ENCODE data around the gene SBF1. TPM values are rescaled to one million over a fixed set of nuclear protein-coding genes. Genes with fewer than 3 reads are reported as not detected.
"Not testable (repeated sequence)": the region's sequence is repeated elsewhere in the genome, so short reads cannot be mapped to it uniquely, and the experiment has no call there.

The SBF1 gene
- total RNA-seq, 4 donors from 2014 or later: 56.1 to 121 (median 86.9) TPM

DNA sequence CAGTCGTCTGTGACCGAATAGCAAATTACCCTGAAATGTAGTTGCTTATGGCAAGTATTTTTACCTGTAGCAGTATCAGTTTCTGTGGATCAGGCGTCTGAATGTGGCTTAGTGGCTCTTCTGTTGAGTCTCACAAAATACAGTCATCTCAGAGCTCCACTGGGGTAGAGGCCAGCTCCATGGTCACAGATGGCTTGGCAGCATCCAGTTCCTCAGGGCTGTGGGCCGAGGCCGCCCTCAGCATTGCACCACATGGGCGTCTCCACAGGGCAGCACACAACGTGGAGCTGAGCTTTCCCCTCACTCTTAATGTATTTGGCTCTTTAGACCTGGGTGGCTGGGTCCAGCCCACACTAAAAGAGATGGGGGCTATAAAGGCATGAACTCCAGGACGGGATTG lies 57.8 kb downstream of the SBF1 start:
- Histone ChIP-seq H3K36me3 (peaks cover 65 to 89% (median 86%) of the 10 kb centered on the region in 4 donors), H3K4me3 (no peak overlapping the region), H3K27me3 (no peaks in the 10 kb centered on the region), H3K9me3 (no peaks in the 10 kb centered on the region), H3K27ac (replicated peaks in 1 of 4) (no peak overlapping the region), H3K4me1 (peaks cover 0 to 3% (median 0%) of the 10 kb centered on the region in 4 donors)
- intact Hi-C loops (cut with DNase I): no loop called here
- no peak for DNase-seq (ENCODE audit: extremely low spot score)
- WGBS: 94% methylated on average over 8 of the region's 8 CpGs
- TF ChIP-seq, protein P1, sequence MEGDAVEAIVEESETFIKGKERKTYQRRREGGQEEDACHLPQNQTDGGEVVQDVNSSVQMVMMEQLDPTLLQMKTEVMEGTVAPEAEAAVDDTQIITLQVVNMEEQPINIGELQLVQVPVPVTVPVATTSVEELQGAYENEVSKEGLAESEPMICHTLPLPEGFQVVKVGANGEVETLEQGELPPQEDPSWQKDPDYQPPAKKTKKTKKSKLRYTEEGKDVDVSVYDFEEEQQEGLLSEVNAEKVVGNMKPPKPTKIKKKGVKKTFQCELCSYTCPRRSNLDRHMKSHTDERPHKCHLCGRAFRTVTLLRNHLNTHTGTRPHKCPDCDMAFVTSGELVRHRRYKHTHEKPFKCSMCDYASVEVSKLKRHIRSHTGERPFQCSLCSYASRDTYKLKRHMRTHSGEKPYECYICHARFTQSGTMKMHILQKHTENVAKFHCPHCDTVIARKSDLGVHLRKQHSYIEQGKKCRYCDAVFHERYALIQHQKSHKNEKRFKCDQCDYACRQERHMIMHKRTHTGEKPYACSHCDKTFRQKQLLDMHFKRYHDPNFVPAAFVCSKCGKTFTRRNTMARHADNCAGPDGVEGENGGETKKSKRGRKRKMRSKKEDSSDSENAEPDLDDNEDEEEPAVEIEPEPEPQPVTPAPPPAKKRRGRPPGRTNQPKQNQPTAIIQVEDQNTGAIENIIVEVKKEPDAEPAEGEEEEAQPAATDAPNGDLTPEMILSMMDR (IDR thresholded peaks at IDR 0.05): no peak
- TF ChIP-seq POLR2AphosphoS5 (IDR thresholded peaks at IDR 0.05) (no peak), POLR2A (IDR thresholded peaks at IDR 0.05; ENCODE audit: low read depth) (no peak), EP300 (IDR thresholded peaks at IDR 0.05) (no peak)

DNA sequence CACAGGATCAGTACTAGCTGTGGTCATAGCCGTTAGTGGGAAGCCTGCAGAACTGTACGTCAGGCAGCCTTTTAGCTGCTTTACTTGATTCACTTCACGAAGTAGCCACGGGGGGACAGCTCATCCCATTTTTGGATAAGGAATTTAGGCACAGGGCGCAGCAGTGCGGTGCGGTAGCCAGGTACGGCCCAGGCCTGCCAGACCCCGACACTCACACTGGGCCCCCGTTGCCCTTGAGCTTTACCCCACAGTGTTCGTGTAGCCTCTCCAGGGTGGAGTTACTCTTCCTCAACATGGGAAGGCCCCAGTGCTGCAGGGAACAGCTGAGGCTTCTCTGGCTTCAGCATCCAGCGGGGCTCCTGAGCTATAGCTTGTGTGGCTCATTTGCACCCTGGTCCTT lies 59.4 kb downstream of the SBF1 start:
- DNase-seq (ENCODE audit: extremely low spot score): no peak
- TF ChIP-seq POLR2AphosphoS5 (IDR thresholded peaks at IDR 0.05) (no peak), EP300 (IDR thresholded peaks at IDR 0.05) (no peak), POLR2A (IDR thresholded peaks at IDR 0.05; ENCODE audit: low read depth) (no peak)
- TF ChIP-seq, protein P1 (IDR thresholded peaks at IDR 0.05): no peak
- no peak overlapping the region for H3K27ac ChIP-seq (replicated peaks in 1 of 4)
- H3K9me3 ChIP-seq: no peaks in the 10 kb centered on the region
- peaks cover 57 to 79% (median 73%) of the 10 kb centered on the region in 4 donors for H3K36me3 ChIP-seq
- 94% methylated on average over 12 of the region's 12 CpGs for WGBS
- H3K27me3 ChIP-seq: no peaks in the 10 kb centered on the region
- H3K4me3 ChIP-seq: no peak overlapping the region
- peaks cover 0 to 5% (median 0%) of the 10 kb centered on the region in 4 donors for H3K4me1 ChIP-seq
- intact Hi-C loops (cut with DNase I): no loop called here

DNA sequence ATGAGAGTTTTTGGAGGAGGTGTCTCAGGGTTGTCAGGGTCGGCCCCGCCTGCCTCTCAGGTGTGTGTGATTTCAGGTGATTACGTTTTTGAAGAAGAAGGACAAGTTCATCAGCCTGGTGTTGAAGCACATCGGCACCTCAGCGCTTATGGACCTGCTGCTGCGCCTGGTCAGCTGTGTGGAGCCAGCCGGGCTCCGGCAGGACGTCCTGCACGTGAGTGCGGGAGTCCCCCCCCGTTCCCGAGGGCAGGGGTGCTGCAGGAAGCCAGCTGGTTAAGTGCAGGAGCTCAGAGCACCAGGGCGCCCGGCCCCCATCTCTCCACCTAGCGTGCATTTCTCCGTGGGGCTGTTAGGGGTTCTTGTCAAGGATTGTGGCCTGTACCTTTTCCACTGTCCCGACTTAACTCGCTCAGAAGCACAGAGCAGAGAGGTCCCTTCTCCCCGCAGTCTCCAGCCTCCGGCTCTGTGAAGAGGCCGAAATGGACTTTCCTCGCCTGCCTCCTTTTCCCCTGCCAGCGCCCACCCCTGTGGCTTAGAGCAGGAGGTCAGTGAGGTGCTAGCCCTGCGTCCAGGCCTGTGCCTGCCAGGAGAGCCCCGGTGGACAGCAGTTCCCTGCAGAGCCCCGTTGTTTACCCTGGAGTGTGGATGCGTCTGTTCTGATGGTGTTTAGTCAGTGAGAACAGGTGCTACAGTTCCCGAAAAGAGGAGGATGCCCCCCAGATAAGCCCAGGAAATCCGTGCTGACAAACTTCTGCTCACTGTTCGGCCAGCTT lies 60.2 kb downstream of the SBF1 start:
- 95% methylated on average over 28 of the region's 31 CpGs for WGBS
- H3K4me1 ChIP-seq: peaks cover 0 to 5% (median 0%) of the 10 kb centered on the region in 4 donors
- TF ChIP-seq, protein P1 (IDR thresholded peaks at IDR 0.05): no peak
- no peaks in the 10 kb centered on the region for H3K9me3 ChIP-seq
- intact Hi-C loops (cut with DNase I): no loop called here
- H3K36me3 ChIP-seq: peaks cover 49 to 76% (median 69%) of the 10 kb centered on the region in 4 donors
- DNase-seq (ENCODE audit: extremely low spot score): no peak
- no peaks in the 10 kb centered on the region for H3K27me3 ChIP-seq
- no peak overlapping the region for H3K27ac ChIP-seq (replicated peaks in 1 of 4)
- H3K4me3 ChIP-seq: no peak overlapping the region

DNA sequence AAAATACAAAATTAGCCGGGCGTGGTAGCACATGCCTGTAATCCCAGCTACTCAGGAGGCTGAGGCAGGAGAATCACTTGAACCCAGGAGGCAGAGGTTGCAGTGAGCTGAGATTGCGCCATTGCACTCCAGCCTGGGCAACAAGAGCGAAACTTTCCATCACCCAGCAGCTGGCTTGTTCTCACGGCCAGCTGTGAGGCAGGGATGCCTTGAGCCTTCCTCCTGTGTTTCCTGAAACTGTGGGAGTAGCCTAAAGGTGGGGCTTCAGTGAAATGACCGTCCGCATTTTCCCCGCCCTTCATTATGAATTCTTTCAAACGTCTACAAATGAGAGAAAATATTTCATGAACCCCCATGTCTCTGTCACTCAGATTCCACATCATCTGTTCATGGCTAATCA lies 65.9 kb downstream of the SBF1 start:
- H3K4me1 ChIP-seq; intact Hi-C loops (cut with DNase I); DNase-seq (ENCODE audit: extremely low spot score); H3K4me3 ChIP-seq; H3K27ac ChIP-seq (replicated peaks in 1 of 4); H3K9me3 ChIP-seq; H3K27me3 ChIP-seq: not testable (repeated sequence)
- WGBS: 81% methylated on average over 8 of the region's 9 CpGs
- H3K36me3 ChIP-seq: peaks cover 19 to 57% (median 45%) of the 10 kb centered on the region in 4 donors

DNA sequence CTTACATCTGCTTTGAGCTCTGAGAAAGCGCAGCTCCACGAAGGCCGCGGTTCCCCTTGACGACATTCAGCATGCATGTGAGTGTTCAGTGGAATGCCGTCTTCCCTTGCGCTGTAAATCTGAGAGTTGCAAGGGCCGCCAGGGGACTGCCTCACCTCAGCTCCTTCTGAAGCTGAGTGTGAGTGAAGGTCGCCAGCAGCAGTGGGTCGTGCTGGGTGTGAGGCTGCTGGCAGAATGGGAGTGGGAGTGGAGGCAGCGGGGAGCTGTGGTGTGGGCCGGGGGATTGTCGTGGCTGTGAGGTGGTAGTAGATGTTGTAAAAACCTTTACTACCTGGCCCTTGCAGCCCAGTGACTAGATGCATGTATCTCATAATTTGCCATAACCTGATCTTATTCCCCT lies 66.5 kb downstream of the SBF1 start:
- H3K36me3 ChIP-seq: peaks cover 19 to 50% (median 40%) of the 10 kb centered on the region in 4 donors

More for the DNA sequence above, 66.5 kb downstream of the SBF1 start:
- Histone ChIP-seq H3K4me3 (no peak overlapping the region), H3K27ac (replicated peaks in 1 of 4) (no peak overlapping the region), H3K9me3 (no peaks in the 10 kb centered on the region), H3K27me3 (no peaks in the 10 kb centered on the region), H3K4me1 (peaks cover 6 to 13% (median 10%) of the 10 kb centered on the region in 4 donors)
- no peak for DNase-seq (ENCODE audit: extremely low spot score)
- TF ChIP-seq POLR2A (IDR thresholded peaks at IDR 0.05; ENCODE audit: low read depth) (no peak), EP300 (IDR thresholded peaks at IDR 0.05) (no peak), POLR2AphosphoS5 (IDR thresholded peaks at IDR 0.05) (no peak)
- TF ChIP-seq, protein P1 (IDR thresholded peaks at IDR 0.05): no peak
- WGBS: 94% methylated on average over 13 of the region's 13 CpGs
- intact Hi-C loops (cut with DNase I): no loop called here

Measured in esophagus muscularis mucosa (tissue), 4 donors.